Measurements from ENCODE around the gene ZRANB1.

- TF ChIP-seq CTCF (IDR thresholded peaks at IDR 0.05; ENCODE audit: low read depth, low read length) (no peak), POLR2A (IDR thresholded peaks at IDR 0.05; ENCODE audit: extremely low read depth, insufficient read length) (no peak), MAX (IDR thresholded peaks at IDR 0.05; ENCODE audit: low read depth, low read length) (no peak), MYC (IDR thresholded peaks at IDR 0.05; ENCODE audit: low read depth, low read length) (no peak)
Measured at GRCh38 chr10:124949543-124949942, 7.6 kb downstream of the ZRANB1 start.

Measured in NB4 (cell line).